Measurements from ENCODE around the gene ORC6.
"Not testable (repeated sequence)": the region's sequence is repeated elsewhere in the genome, so short reads cannot be mapped to it uniquely, and the experiment has no call there.

The ORC6 gene

DNA sequence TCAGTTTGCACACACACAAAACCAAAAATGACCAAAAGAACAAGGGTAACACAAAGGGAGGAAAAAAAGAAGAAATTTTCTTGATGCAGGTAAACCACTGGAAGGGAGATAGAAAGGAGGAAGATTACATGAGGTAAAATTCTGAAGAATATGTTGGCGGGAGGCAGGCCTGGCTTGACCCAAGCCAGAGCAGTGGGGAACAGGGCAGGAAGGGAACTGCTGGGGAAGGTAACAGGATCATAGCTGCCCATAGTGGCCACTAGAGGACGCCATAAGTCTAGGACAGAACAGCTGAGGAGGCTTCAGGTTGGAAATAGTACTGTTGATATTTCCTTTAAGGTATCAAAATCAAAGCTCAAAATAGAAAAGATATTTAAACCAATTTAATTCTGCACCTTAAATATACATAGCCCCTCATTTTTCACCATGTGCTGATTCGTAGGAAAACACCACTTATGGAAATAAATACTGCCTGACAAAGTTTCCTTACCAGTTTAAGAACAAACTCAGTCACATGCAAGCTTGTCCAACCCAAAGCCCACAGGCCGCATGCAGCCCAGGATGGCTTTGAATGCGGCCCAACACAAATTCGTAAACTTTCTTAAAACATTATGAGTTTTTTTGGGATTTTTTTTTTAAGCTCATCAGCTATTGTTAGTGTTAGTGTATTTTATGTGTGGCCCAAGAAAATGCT is 16.0 kb upstream of the ORC6 start:
- Histone ChIP-seq H3K4me2 (ENCODE audit: insufficient read depth, low read length) (no peak overlapping the region), H3K36me3 (ENCODE audit: insufficient read depth, low read length) (peaks cover 86% of the 10 kb centered on the region), H3K4me3 (ENCODE audit: low read depth in 1 of 2, low read length in 2 of 2) (no peak overlapping the region), H2AFZ (ENCODE audit: low read depth, low read length) (no peak overlapping the region), H3K27ac (ENCODE audit: low read length) (no peak overlapping the region), H3K79me2 (ENCODE audit: insufficient read depth, low read length) (no peaks in the 10 kb centered on the region), H3K9ac (ENCODE audit: low read depth, low read length) (no peak overlapping the region), H3K9me3 (ENCODE audit: insufficient read depth, low read length, severe bottlenecking) (no peaks in the 10 kb centered on the region), H4K20me1 (ENCODE audit: insufficient read depth, low read length) (0 out of 2 replicates have a peak, but pooled peaks cover 2% of the 10 kb centered on the region), H3K4me1 (ENCODE audit: insufficient read depth, low read length) (no peaks in the 10 kb centered on the region), H3K27me3 (ENCODE audit: insufficient read depth, low read length, poor library complexity) (no peaks in the 10 kb centered on the region)
- DNase-seq: peak; percentile 45
- ATAC-seq (ENCODE audit: insufficient read depth, low read depth): peak; percentile 93
- no peak for TF ChIP-seq EZH2 (IDR thresholded peaks at IDR 0.05; ENCODE audit: borderline replicate concordance, low read depth, low read length, severe bottlenecking)
- TF ChIP-seq, protein P1, sequence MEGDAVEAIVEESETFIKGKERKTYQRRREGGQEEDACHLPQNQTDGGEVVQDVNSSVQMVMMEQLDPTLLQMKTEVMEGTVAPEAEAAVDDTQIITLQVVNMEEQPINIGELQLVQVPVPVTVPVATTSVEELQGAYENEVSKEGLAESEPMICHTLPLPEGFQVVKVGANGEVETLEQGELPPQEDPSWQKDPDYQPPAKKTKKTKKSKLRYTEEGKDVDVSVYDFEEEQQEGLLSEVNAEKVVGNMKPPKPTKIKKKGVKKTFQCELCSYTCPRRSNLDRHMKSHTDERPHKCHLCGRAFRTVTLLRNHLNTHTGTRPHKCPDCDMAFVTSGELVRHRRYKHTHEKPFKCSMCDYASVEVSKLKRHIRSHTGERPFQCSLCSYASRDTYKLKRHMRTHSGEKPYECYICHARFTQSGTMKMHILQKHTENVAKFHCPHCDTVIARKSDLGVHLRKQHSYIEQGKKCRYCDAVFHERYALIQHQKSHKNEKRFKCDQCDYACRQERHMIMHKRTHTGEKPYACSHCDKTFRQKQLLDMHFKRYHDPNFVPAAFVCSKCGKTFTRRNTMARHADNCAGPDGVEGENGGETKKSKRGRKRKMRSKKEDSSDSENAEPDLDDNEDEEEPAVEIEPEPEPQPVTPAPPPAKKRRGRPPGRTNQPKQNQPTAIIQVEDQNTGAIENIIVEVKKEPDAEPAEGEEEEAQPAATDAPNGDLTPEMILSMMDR (IDR thresholded peaks at IDR 0.05; ENCODE audit: borderline replicate concordance, extremely low read depth, low read length, poor library complexity, severe bottlenecking): peak; percentile 81

DNA sequence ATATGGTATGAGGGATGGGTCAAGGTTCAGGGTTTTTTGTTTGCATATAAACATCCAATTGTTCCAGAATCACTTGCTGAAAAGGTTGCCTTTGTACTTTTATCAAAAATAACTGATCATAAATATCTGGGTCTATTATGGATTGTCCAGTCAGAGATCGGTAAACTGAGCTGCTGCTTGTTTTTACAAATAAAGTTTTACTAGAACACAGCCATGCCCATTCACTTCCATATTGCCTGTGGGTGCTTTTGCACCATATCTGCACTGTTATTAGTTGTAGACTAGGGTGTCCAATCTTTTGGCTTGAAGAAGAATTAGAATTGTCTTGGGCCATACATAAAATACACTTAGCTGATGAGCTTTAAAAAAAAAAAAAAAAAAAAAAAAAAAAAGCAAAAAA is 11.5 kb upstream of the ORC6 start:
- not testable (repeated sequence) for H3K4me2 ChIP-seq (ENCODE audit: insufficient read depth, low read length); ATAC-seq (ENCODE audit: insufficient read depth, low read depth); H4K20me1 ChIP-seq (ENCODE audit: insufficient read depth, low read length); H2AFZ ChIP-seq (ENCODE audit: low read depth, low read length); H3K9me3 ChIP-seq (ENCODE audit: insufficient read depth, low read length, severe bottlenecking); H3K9ac ChIP-seq (ENCODE audit: low read depth, low read length); H3K27ac ChIP-seq (ENCODE audit: low read length); H3K4me3 ChIP-seq (ENCODE audit: low read depth in 1 of 2, low read length in 2 of 2); DNase-seq; H3K27me3 ChIP-seq (ENCODE audit: insufficient read depth, low read length, poor library complexity); H3K4me1 ChIP-seq (ENCODE audit: insufficient read depth, low read length)
- H3K36me3 ChIP-seq (ENCODE audit: insufficient read depth, low read length): peaks cover 76% of the 10 kb centered on the region
- H3K79me2 ChIP-seq (ENCODE audit: insufficient read depth, low read length): peaks cover 20% of the 10 kb centered on the region

GRCh38 chr16:46681867-46682266 is 7.6 kb upstream of the ORC6 start:
- H3K4me2 ChIP-seq (ENCODE audit: insufficient read depth, low read length); DNase-seq; H3K27me3 ChIP-seq (ENCODE audit: insufficient read depth, low read length, poor library complexity); H3K4me3 ChIP-seq (ENCODE audit: low read depth in 1 of 2, low read length in 2 of 2); H2AFZ ChIP-seq (ENCODE audit: low read depth, low read length); H3K9ac ChIP-seq (ENCODE audit: low read depth, low read length); ATAC-seq (ENCODE audit: insufficient read depth, low read depth); H3K27ac ChIP-seq (ENCODE audit: low read length); H3K9me3 ChIP-seq (ENCODE audit: insufficient read depth, low read length, severe bottlenecking): not testable (repeated sequence)
- Histone ChIP-seq H3K79me2 (ENCODE audit: insufficient read depth, low read length) (peaks cover 60% of the 10 kb centered on the region), H3K36me3 (ENCODE audit: insufficient read depth, low read length) (peaks cover 44% of the 10 kb centered on the region), H3K4me1 (ENCODE audit: insufficient read depth, low read length) (peaks cover 19% of the 10 kb centered on the region), H4K20me1 (ENCODE audit: insufficient read depth, low read length) (peaks cover 34% of the 10 kb centered on the region; the same call in 1 of the 2 replicates)

DNA sequence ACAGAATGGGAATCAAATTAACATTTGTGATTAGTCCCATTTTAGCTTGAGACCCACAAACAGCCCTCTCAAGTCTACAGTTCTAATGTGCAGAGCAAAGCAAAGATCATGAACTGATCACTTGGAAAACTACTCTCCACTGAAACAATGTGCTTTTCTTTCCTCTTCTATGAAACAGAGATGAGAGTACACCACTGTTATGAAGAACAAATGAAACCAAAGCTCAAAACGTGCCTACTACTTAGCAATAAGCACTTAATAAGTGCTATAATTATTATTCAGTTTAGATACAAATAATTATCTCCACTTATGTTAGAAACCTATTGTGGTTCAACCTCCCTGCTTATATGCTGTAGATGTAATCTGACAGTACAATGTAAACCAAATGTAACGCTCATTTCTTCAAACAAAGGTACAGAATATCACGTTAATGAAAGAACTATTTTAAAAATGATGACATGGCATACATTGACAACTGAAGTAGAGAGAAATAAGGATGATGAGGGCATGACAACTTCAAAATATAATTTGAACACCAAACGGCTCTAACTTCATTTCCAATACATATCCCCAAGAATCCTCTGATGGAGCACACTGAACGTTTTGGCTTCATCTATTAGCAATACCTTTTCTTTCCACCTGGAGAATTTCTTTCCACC is 2.5 kb upstream of the ORC6 start:
- TF ChIP-seq, protein P1 (IDR thresholded peaks at IDR 0.05; ENCODE audit: borderline replicate concordance, extremely low read depth, low read length, poor library complexity, severe bottlenecking): no peak
- TF ChIP-seq EZH2 (IDR thresholded peaks at IDR 0.05; ENCODE audit: borderline replicate concordance, low read depth, low read length, severe bottlenecking): no peak
- Histone ChIP-seq H3K4me2 (ENCODE audit: insufficient read depth, low read length) (peak overlapping the region; percentile 89), H4K20me1 (ENCODE audit: insufficient read depth, low read length) (peaks cover 74% of the 10 kb centered on the region), H3K9me3 (ENCODE audit: insufficient read depth, low read length, severe bottlenecking) (no peaks in the 10 kb centered on the region), H3K4me1 (ENCODE audit: insufficient read depth, low read length) (peaks cover 47% of the 10 kb centered on the region), H3K9ac (ENCODE audit: low read depth, low read length) (peak overlapping the region; percentile 93; the same call in 1 of the 2 replicates), H2AFZ (ENCODE audit: low read depth, low read length) (no peak overlapping the region), H3K79me2 (ENCODE audit: insufficient read depth, low read length) (peaks cover 94% of the 10 kb centered on the region), H3K27me3 (ENCODE audit: insufficient read depth, low read length, poor library complexity) (no peaks in the 10 kb centered on the region), H3K36me3 (ENCODE audit: insufficient read depth, low read length) (peaks cover 25% of the 10 kb centered on the region), H3K27ac (ENCODE audit: low read length) (no peak overlapping the region), H3K4me3 (ENCODE audit: low read depth in 1 of 2, low read length in 2 of 2) (peak overlapping the region in 1 of 2 experiments; percentile 98; a peak in 2 of 4 replicates)
- no peak for DNase-seq
- no peak for ATAC-seq (ENCODE audit: insufficient read depth, low read depth)
